HG03442 (cell line): ENCODE measurements around the gene CHP2.
"Not testable (repeated sequence)": the region's sequence is repeated elsewhere in the genome, so short reads cannot be mapped to it uniquely, and the experiment has no call there.

Source experiments
- ATAC-seq: cut with Tn5 transposase; IDR thresholded peaks from one replicate; pipeline ENCODE4 v1.9.1; 2021; ENCODE audit warnings: mild to moderate bottlenecking, moderate library complexity; ENCODE audit not compliant: unreplicated experiment

Gene CHP2

GRCh38 chr16:23754594-23755483 is at the start of gene CHP2:
CHP2 (plus strand) TSS chr16:23755026; CDS start chr16:23755050, 24 bp downstream.
- ATAC-seq: no peak

- no peak for ATAC-seq
Observed at GRCh38 chr16:23705517-23705902, 49.3 kb upstream of the CHP2 start.

GRCh38 chr16:23706439-23706838 is 48.4 kb upstream of the CHP2 start:
- no peak for ATAC-seq

- no peak for ATAC-seq
Observed at GRCh38 chr16:23709536-23709935, 45.3 kb upstream of the CHP2 start.

- ATAC-seq: no peak
Observed at GRCh38 chr16:23710008-23710407, 44.8 kb upstream of the CHP2 start.

GRCh38 chr16:23710504-23710903 is 44.3 kb upstream of the CHP2 start:
- ATAC-seq: no peak

- no peak for ATAC-seq
Observed at GRCh38 chr16:23711785-23712184, 43.0 kb upstream of the CHP2 start.

GRCh38 chr16:23712976-23713375 is 41.9 kb upstream of the CHP2 start, which contains the start of gene ERN2:
ERN2 (minus strand) TSS chr16:23713222; CDS start chr16:23713187, 35 bp downstream.
- ATAC-seq: no peak

- no peak for ATAC-seq
Observed at GRCh38 chr16:23716484-23716883, 38.3 kb upstream of the CHP2 start.

- ATAC-seq: not testable (repeated sequence)
Observed at GRCh38 chr16:23722613-23723240, 32.1 kb upstream of the CHP2 start.

- ATAC-seq: no peak
Observed at GRCh38 chr16:23724096-23724784, 30.6 kb upstream of the CHP2 start.

GRCh38 chr16:23724785-23725131 is 30.1 kb upstream of the CHP2 start:
- no peak for ATAC-seq

- no peak for ATAC-seq
Observed at GRCh38 chr16:23726710-23727109, 28.1 kb upstream of the CHP2 start.

- ATAC-seq: no peak
Observed at GRCh38 chr16:23728112-23728477, 26.7 kb upstream of the CHP2 start.

GRCh38 chr16:23729503-23730424 is 25.1 kb upstream of the CHP2 start:
- ATAC-seq: no peak

GRCh38 chr16:23734176-23734893 is 20.5 kb upstream of the CHP2 start:
- ATAC-seq: no peak

- not testable (repeated sequence) for ATAC-seq
Observed at GRCh38 chr16:23737423-23738028, 17.3 kb upstream of the CHP2 start.

GRCh38 chr16:23739516-23739915 is 15.3 kb upstream of the CHP2 start:
- no peak for ATAC-seq

GRCh38 chr16:23741675-23742303 is 13.0 kb upstream of the CHP2 start:
- ATAC-seq: no peak
